ENCODE data around the gene MEGF6. TPM values are rescaled to one million over a fixed set of nuclear protein-coding genes. Genes with fewer than 3 reads are reported as not detected.

MEGF6 gene
- total RNA-seq, 1 experiment from 2014 or later: 14.3 TPM

DNA sequence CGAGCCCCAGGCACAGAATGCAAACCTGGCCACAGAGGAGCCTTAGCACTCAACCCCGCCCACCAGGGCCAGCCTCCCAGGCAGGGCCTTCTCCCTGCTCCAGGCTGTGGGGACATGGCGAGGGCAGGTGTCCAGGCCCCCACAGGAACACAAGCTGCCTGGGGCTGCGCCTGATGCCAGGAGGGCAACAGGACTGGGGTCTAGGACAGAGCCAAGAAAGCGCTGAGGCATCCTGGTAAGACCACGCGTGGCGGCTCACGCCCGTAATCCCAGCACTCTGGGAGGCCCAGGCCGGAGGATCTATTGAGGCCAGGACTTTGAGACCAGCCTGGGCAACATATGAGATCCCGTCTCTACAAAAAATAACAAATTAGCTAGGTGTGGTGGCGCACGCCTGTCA is 59.1 kb downstream of the MEGF6 start:
- TF ChIP-seq, protein P1, sequence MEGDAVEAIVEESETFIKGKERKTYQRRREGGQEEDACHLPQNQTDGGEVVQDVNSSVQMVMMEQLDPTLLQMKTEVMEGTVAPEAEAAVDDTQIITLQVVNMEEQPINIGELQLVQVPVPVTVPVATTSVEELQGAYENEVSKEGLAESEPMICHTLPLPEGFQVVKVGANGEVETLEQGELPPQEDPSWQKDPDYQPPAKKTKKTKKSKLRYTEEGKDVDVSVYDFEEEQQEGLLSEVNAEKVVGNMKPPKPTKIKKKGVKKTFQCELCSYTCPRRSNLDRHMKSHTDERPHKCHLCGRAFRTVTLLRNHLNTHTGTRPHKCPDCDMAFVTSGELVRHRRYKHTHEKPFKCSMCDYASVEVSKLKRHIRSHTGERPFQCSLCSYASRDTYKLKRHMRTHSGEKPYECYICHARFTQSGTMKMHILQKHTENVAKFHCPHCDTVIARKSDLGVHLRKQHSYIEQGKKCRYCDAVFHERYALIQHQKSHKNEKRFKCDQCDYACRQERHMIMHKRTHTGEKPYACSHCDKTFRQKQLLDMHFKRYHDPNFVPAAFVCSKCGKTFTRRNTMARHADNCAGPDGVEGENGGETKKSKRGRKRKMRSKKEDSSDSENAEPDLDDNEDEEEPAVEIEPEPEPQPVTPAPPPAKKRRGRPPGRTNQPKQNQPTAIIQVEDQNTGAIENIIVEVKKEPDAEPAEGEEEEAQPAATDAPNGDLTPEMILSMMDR (IDR thresholded peaks at IDR 0.05; ENCODE audit: unreplicated experiment): no peak
- intact Hi-C loops (cut with micrococcal nuclease): no loop called here
- peaks cover 16% of the 10 kb centered on the region for H3K4me1 Mint-ChIP-seq (ENCODE audit: insufficient read depth, unreplicated experiment)
- no peaks in the 10 kb centered on the region for H3K9me3 Mint-ChIP-seq (ENCODE audit: unreplicated experiment)
- no peaks in the 10 kb centered on the region for H3K36me3 Mint-ChIP-seq (ENCODE audit: insufficient read depth, unreplicated experiment)
- BruUV-seq (replicated peaks): no TSS peak
- no peak for DNase-seq (ENCODE audit: unreplicated experiment)
- CTCF ChIA-PET: no interaction called here
- H3K27me3 Mint-ChIP-seq (ENCODE audit: insufficient read depth, unreplicated experiment): no peaks in the 10 kb centered on the region
- no peak overlapping the region for H3K27ac Mint-ChIP-seq (ENCODE audit: low read depth, unreplicated experiment)
- POLR2A ChIA-PET: interaction anchor here (0.8 to 1.1 kb wide), 2 partner anchors 11 to 22 kb away, joined by 3 read pairs; no protein-coding TSS in a partner anchor
- H3K4me3 Mint-ChIP-seq (ENCODE audit: unreplicated experiment): no peak overlapping the region

DNA sequence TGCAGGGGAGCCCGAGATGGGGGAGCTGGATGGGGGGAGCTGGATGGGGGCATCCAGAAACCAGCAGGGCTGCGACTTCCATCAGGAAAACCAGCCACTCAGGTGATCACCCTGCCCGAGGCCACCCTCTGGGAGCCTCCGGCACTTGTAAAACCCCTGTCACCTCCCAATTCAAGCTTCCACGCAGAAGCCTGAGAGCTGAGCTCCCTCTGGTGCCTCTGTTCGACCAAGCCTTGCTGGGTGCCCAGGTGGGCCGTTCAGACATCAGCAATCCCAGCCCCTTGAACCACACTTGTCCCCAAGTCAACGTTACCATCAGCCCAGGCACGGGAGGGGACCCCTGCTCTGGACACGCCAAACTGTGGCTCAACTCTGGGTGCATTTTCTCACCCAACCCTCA is 59.6 kb downstream of the MEGF6 start:
- Mint-ChIP-seq H3K4me3 (ENCODE audit: unreplicated experiment) (no peak overlapping the region), H3K27ac (ENCODE audit: low read depth, unreplicated experiment) (no peak overlapping the region), H3K36me3 (ENCODE audit: insufficient read depth, unreplicated experiment) (no peaks in the 10 kb centered on the region), H3K27me3 (ENCODE audit: insufficient read depth, unreplicated experiment) (no peaks in the 10 kb centered on the region), H3K9me3 (ENCODE audit: unreplicated experiment) (no peaks in the 10 kb centered on the region), H3K4me1 (ENCODE audit: insufficient read depth, unreplicated experiment) (peaks cover 16% of the 10 kb centered on the region)
- CTCF ChIA-PET: no interaction called here
- no peak for DNase-seq (ENCODE audit: unreplicated experiment)
- no TSS peak for BruUV-seq (replicated peaks)
- POLR2A ChIA-PET: interaction anchor here (0.8 kb wide), 1 partner anchor 11 kb away, joined by 3 read pairs; no protein-coding TSS in a partner anchor
- TF ChIP-seq, protein P1 (IDR thresholded peaks at IDR 0.05; ENCODE audit: unreplicated experiment): no peak
- intact Hi-C loops (cut with micrococcal nuclease): no loop called here

DNA sequence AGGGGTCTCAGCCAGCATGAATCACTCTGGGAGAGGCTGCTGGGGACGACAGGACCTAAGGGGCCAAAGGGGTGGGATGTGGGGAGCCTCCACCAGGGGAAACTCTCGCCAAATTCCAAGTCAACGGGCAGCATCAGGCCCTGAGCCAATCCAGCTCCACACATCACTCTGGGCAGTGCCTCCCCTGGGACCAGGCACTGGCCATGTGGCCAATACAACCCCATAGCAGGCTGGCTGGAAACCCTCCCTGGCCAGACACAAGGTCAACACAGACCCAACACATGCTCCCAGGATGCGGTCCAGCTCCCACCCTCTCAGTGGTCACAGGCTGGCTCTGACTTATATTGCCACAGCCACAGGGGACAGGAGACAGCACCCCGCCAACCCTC is 60.0 kb downstream of the MEGF6 start:
- ChIA-PET POLR2A (interaction anchor here (0.8 kb wide), 1 partner anchor 11 kb away, joined by 3 read pairs; no protein-coding TSS in a partner anchor), CTCF (interaction anchor here (1.7 kb wide), 1 partner anchor 15 kb away, joined by 4 read pairs; no protein-coding TSS in a partner anchor)
- Mint-ChIP-seq H3K4me1 (ENCODE audit: insufficient read depth, unreplicated experiment) (peaks cover 16% of the 10 kb centered on the region), H3K27me3 (ENCODE audit: insufficient read depth, unreplicated experiment) (no peaks in the 10 kb centered on the region), H3K36me3 (ENCODE audit: insufficient read depth, unreplicated experiment) (no peaks in the 10 kb centered on the region), H3K27ac (ENCODE audit: low read depth, unreplicated experiment) (no peak overlapping the region), H3K9me3 (ENCODE audit: unreplicated experiment) (no peaks in the 10 kb centered on the region), H3K4me3 (ENCODE audit: unreplicated experiment) (no peak overlapping the region)
- no peak for DNase-seq (ENCODE audit: unreplicated experiment)
- intact Hi-C loops (cut with micrococcal nuclease): no loop called here
- TF ChIP-seq, protein P1 (IDR thresholded peaks at IDR 0.05; ENCODE audit: unreplicated experiment): no peak
- no TSS peak for BruUV-seq (replicated peaks)

DNA sequence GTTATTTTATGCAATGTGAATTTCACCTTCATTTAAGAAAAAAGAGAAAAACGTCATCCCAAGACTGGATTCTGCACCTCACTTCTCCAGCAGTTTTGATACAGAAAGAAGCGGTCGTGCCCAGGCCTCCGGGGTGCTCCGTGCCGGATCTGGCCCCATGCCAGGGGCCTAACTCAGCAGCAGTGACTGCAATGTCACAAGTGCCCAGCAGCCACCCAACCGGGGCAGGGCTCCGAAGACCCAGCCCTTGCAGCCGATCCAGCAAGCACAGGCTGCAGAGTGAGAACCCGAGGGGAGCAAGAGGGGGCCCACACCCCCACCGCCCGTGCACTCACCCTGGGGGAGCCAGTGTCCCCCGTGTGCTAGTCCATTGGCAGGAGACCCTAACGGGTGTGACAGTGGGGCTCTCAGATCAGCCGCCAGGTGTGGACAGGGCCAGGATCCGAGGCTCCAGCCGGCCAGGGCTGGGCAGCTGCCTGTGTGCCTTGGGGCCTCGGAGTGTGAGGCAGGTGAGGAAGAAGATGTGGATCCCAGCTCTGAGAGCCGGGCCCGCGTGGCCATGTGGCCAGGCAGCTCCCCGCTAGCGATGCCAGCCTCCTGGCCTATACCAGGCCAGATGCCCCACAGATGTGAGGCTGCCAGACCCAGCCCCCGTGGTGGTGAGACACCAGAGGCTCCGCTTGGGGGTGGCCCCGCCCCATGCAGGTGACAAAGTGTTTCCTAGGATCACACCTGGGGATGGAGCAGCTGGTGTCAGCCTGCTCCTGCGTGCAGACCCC is 60.6 kb downstream of the MEGF6 start:
- Mint-ChIP-seq H3K9me3 (ENCODE audit: unreplicated experiment) (no peaks in the 10 kb centered on the region), H3K27ac (ENCODE audit: low read depth, unreplicated experiment) (no peak overlapping the region), H3K36me3 (ENCODE audit: insufficient read depth, unreplicated experiment) (no peaks in the 10 kb centered on the region), H3K27me3 (ENCODE audit: insufficient read depth, unreplicated experiment) (no peaks in the 10 kb centered on the region), H3K4me3 (ENCODE audit: unreplicated experiment) (no peak overlapping the region), H3K4me1 (ENCODE audit: insufficient read depth, unreplicated experiment) (peaks cover 16% of the 10 kb centered on the region)
- no TSS peak for BruUV-seq (replicated peaks)
- DNase-seq (ENCODE audit: unreplicated experiment): no peak
- CTCF ChIA-PET: interaction anchor here (1.7 kb wide), 1 partner anchor 15 kb away, joined by 4 read pairs; no protein-coding TSS in a partner anchor
- intact Hi-C loops (cut with micrococcal nuclease): no loop called here
- TF ChIP-seq, protein P1 (IDR thresholded peaks at IDR 0.05; ENCODE audit: unreplicated experiment): no peak
- POLR2A ChIA-PET: interaction anchor here (0.8 kb wide), 1 partner anchor 10 kb away, joined by 3 read pairs; no protein-coding TSS in a partner anchor

Data from MCF 10A (cell line).